ENCODE measurements around the gene NOD2.

DNA sequence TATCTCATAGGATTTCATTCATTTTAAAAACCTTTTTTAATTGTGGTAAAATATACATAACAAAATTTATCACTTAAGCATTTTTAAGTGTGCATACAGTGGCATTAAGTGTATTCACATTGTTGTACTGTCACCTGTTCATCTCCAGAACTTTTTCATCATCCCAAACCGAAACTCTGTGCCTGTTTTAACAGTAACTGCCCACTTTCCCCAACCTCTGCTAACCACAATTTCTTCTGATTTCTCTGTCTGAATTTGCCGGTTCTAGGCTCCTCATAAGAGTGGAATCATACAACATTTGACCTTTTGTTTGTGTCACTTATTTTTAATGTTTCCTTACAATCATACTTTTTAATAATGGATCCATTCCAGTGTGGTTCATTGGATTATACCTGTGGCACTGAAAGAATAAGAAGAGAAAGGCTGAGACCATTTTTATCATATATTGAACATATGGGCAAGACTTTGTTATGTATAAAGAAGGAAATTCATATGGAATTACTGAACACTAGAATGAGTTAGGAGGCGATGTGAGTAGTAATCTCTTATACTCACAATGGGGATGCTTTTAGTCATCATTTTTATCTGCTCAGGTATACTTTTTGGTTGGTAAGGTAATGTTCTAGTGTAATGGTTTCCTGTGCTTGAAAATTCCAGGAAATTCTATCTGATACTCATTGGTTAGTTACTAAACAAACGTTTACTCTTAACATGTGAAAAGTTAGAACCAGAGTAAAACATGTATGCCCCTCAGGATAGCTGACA is 59.2 kb downstream of the NOD2 start:
- TF ChIP-seq, protein P1, sequence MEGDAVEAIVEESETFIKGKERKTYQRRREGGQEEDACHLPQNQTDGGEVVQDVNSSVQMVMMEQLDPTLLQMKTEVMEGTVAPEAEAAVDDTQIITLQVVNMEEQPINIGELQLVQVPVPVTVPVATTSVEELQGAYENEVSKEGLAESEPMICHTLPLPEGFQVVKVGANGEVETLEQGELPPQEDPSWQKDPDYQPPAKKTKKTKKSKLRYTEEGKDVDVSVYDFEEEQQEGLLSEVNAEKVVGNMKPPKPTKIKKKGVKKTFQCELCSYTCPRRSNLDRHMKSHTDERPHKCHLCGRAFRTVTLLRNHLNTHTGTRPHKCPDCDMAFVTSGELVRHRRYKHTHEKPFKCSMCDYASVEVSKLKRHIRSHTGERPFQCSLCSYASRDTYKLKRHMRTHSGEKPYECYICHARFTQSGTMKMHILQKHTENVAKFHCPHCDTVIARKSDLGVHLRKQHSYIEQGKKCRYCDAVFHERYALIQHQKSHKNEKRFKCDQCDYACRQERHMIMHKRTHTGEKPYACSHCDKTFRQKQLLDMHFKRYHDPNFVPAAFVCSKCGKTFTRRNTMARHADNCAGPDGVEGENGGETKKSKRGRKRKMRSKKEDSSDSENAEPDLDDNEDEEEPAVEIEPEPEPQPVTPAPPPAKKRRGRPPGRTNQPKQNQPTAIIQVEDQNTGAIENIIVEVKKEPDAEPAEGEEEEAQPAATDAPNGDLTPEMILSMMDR (IDR thresholded peaks at IDR 0.05), result no peak
- TF ChIP-seq POLR2A (IDR thresholded peaks at IDR 0.05) (no peak), POLR2AphosphoS5 (IDR thresholded peaks at IDR 0.05) (no peak)

Measured in suprapubic skin (tissue), 4 donors.